SHP77 treated with DMSO at 0.1 percent for 48 hours (cell line): ENCODE results near the gene SUSD5.

Experiments
- DNase-seq: peaks from one replicate; lab custom pipeline; 2025; lab: John Stamatoyannopoulos, UW

SUSD5 gene

GRCh38 chr3:33218446-33219174, at the start of gene SUSD5:
Gene SUSD5 (minus strand): TSS chr3:33218810. CDS start chr3:33218797, 13 bp downstream.
- DNase-seq: no peak

DNA sequence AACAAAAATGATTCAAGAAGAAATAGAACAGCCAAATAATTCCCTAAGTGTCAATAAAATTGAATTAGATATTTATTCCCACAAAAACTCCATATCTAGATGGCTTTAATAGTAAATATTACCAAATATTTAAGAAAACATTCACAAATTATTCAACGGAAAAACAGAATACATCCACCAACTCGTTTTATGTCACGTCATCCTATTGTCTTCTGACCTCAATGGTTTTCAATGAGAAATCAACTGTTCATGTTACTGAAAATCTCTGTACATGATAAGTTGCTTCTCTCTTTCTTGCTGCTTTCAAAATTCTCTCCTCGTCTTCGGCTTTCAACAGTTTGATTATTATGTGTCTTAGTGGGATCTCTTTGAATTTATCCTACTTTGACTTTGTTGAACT, 41.5 kb upstream of the SUSD5 start:
- no peak for DNase-seq

DNA sequence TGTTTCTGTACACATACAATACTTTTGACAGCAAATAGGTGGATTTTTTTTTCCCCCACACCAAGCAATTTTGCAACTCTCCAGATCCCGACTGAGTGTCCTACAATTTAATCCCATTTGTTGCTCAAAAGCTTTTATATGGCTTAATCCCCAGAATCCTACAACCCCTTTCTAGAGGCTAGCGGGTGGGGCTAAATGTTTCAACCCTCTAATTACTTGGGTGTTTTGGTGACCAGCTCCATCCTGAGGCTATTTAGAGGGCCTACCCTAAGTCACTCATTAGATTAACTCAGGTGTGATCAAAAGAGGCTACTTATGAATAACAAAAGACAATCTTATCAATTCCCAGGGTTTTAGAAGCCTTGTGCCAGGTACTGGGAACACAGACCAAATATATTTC, 37.6 kb upstream of the SUSD5 start:
- DNase-seq: no peak

GRCh38 chr3:33250712-33251111, 32.1 kb upstream of the SUSD5 start:
- DNase-seq: no peak

- no peak for DNase-seq
Observed at GRCh38 chr3:33246786-33247185, 28.2 kb upstream of the SUSD5 start.

DNA sequence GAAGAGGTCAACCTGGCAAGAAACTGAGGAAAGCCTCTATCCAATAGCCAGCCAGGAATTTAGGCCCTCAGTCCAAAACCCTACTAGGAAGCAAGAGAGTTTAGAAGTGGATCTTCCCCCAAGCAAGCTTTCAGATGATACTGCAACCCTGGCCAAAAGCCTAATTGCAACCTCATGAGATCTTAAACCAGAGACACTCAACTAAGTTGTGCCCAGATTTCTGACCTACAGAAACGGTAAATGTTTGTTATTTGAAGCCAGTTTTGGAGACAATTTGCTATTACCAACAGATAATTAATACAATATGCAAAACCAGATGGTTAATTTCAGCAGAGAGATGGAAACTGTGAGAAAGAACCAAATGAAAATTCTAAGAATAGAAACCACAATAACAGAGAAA, 21.7 kb upstream of the SUSD5 start:
- no peak for DNase-seq

- no peak for DNase-seq
Observed at GRCh38 chr3:33238923-33239322, 20.3 kb upstream of the SUSD5 start.

- DNase-seq: no peak
Observed at GRCh38 chr3:33237439-33237838, 18.8 kb upstream of the SUSD5 start.

GRCh38 chr3:33236005-33236404, 17.4 kb upstream of the SUSD5 start:
- no peak for DNase-seq

GRCh38 chr3:33233884-33234283, 15.3 kb upstream of the SUSD5 start:
- no peak for DNase-seq

DNA sequence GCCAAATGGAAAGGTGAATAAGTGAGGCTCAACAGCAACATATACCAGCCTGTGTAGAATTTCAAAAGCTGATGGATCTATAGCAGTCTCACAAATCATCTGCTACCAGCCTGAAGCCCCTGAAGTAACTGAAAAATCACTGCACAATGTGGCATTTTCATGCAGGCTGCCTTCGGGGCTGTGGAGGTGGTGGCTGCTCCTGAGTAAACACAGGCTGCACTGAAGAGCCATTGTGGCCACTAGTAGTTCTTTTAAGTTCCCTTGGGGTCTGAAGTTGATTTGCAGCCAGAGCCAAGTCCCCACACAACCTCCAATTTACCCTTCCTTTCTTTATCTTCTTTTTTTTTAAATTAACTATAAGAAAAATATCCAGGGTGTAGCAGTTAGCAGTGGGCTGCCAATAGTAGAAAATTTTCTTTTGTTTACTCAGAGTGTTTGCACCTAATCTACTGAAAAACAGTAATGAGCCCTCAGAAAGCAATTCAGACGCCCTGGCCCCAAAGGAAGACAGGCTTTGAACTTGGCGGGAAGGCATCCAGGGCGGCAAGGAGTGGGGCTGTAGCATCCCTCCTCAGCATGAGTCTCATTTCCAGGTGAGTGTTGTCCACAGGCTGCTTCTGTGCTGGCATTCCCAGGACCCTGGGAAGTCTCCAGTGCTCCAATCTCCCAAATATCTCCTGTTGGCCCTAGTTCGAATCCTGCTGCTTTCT, 13.3 kb upstream of the SUSD5 start:
- no peak for DNase-seq

- no peak for DNase-seq
Observed at GRCh38 chr3:33229947-33230346, 11.3 kb upstream of the SUSD5 start.

DNA sequence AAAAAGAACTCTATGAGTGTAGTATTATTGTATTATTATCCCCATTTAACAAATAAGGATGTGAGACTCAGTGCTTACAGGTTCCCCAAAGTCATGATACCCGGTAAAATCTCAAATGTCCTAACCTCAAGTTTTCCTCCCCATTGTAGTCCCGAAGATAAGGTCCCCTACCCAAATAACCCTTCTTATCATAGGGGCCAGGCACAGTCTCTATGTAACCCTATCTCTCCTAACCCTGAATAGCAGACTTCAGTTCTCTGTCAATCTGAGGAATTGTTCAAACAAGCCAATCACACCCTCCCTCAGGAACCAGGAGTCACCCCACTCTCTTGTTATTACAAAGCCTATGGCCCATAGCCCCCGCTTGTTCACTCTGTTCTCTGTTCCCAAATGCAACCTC, 10.5 kb upstream of the SUSD5 start:
- no peak for DNase-seq

DNA sequence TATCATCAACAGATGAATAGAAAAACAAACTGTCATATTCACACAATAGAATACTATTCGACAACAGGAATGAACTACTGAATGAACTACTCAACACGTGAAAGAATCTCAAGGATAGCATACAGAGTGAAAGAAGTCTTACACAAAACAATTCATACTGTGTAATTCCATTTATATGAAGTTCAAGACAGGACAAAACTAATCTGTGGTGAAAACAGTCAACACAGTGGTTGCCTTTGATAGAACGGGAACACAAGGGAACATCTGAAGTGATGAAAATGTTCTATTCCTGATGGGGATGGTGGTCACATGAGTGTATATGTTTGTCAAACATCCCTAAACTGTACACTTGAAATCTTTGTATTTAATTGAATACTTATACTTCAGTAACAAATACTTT, 2.6 kb upstream of the SUSD5 start:
- no peak for DNase-seq

DNA sequence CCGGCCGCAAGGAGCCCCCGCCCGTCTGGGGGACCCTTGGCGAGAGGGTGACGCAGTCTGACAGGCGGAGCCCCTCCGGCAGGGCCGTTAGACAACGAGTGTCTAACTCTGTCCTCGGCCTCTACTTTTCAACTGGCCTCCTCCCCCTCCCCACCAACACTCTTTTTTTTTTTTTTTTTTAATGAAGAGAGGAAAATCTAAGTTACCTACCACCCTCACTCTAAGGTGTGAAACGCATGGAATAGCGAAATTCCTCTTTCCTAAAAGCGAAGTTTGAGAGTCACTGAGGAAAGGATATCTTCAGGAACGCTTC, 521 bp upstream of the SUSD5 start:
- DNase-seq: no peak

- DNase-seq: no peak
Observed at GRCh38 chr3:33217866-33218445, 654 bp downstream of the SUSD5 start.

GRCh38 chr3:33215739-33216138, 2.9 kb downstream of the SUSD5 start:
- DNase-seq: no peak

GRCh38 chr3:33212406-33212805, 6.2 kb downstream of the SUSD5 start:
- DNase-seq: no peak

DNA sequence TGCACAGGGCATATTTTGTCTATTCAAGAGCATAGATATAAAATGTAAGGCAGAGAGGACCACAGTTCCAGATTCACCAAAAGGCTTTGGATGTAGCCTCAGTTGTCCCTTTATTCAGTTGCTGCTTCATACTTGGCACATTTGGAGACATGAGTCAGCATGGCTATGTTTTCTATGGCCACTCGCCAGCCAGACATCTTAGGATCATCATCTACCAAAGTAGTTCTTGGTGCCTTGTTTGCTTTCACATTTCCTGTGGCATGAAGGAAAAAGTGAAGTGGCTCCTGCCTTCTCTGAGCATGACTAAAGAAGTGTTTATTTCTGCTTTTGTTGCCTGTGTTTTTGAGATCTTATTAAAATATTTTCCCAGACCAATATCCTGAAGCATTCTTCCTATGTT, 7.2 kb downstream of the SUSD5 start:
- no peak for DNase-seq

DNA sequence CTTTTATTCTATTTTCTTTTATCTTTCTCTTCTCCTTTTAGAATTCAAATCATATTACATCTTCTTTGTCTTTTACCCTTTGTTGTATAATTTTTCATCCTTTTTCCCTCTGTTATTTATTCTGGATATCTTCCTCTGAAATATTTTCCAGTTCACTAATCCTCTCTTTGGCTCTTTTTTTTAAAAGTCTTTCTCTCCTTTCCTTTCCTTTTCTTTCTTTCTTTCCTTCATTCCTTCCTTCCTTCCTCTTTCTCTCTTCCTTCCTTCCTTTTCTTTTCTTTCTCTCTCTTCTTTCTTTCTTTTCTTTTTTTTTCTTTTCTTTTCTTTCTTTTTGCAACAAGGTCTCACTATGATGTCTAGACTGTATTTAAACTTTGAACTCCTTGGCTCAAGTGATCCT, 9.3 kb downstream of the SUSD5 start:
- no peak for DNase-seq

DNA sequence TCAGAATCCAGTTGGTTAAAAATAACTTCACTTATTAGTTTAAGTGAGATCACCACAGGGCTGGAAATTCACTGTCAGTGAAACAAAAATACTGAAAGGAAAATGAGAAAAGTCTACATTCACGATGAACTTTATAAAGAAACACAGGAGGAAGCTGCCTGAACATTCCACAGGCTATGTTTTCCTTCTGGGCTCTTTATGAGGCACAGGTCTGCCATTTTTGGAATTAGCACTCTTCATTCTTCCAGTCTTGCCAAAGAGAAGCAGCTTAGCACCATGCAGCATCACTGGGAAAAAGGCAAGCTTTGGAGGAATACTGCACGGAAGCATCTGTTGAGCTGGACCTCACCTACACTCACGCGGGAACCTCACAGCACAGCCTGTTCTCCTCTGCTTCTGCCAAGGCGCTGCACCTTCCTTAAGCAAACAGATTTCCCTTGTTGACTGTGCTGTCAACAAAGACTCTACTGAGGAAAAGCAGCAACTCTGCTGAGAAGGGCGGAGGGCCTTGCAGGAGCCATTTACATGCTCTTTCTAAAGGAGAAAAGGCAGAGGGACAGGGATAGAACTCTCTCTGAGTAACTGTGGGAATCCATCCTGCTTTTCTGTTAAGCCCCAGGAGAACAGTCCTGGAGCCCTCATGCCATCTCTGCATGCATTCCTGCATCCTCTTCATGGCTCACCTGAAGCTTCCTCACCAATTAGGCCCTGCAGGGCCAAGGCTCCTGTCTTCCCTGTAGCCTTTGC, 15.7 kb downstream of the SUSD5 start:
- no peak for DNase-seq

DNA sequence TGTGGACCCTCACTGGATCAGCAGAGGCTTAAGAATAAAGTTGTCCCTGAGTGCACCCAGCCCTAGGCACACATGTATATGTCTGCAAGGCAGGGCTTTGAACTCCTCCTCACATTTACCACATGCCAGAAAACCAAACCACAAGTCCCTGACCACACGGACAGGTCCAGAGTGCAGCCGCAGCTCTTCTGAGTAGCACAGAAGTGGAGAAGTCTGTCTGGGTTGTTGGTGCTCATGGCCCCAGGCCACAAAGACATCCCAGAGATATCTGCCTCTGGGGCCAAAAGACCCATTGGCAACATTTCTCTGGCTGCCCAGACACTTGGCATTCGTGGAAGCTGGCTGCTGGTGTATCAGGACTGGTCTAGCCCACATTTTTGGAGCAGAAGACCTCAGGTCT, 17.4 kb downstream of the SUSD5 start:
- DNase-seq: no peak

- DNase-seq: no peak
Observed at GRCh38 chr3:33196538-33196937, 22.1 kb downstream of the SUSD5 start.
